LNCaP clone FGC (cell line): ENCODE measurements around the gene ARL4D.

Experiments used
- DNase-seq: peaks from one replicate; pipeline ENCODE4 v3.0.0-alpha.2; 2011; ENCODE audit warnings: low read depth
- H3K4me3 ChIP-seq: 2 replicates; pipeline ENCODE4 v1.5.1; 2011; ENCODE audit warnings: mild to moderate bottlenecking, low read depth, low read length, control low read depth
- CTCF ChIP-seq: IDR thresholded peaks from 2 replicates; pipeline ENCODE4 v1.5.1; 2012; ENCODE audit warnings: mild to moderate bottlenecking; ENCODE audit not compliant: control insufficient read depth, insufficient read depth; ENCODE audit errors: extremely low read depth

Gene ARL4D

GRCh38 chr17:43403846-43404245 lies 5.1 kb downstream of the ARL4D start:
- TF ChIP-seq CTCF = no peak
- no peak overlapping the region for H3K4me3 ChIP-seq
- no peak for DNase-seq

GRCh38 chr17:43405861-43406260 lies 7.1 kb downstream of the ARL4D start:
- DNase-seq = no peak
- no peak overlapping the region for H3K4me3 ChIP-seq
- TF ChIP-seq CTCF = no peak

- no peak for TF ChIP-seq CTCF
- H3K4me3 ChIP-seq = no peak overlapping the region
- no peak for DNase-seq
These were observed 8.2 kb downstream of the ARL4D start for GRCh38 chr17:43406676-43407645.

GRCh38 chr17:43409131-43409530 lies 10.3 kb downstream of the ARL4D start:
- DNase-seq = no peak
- TF ChIP-seq CTCF = no peak
- H3K4me3 ChIP-seq = no peak overlapping the region

- H3K4me3 ChIP-seq = no peak overlapping the region
- TF ChIP-seq CTCF = no peak
- DNase-seq = no peak
These were observed 12.0 kb downstream of the ARL4D start for GRCh38 chr17:43410557-43411368.

GRCh38 chr17:43411369-43411677 lies 12.5 kb downstream of the ARL4D start:
- H3K4me3 ChIP-seq = no peak overlapping the region
- TF ChIP-seq CTCF = no peak
- no peak for DNase-seq
